Measurements from ENCODE around the gene MICAL3. TPM values are rescaled to one million over a fixed set of nuclear protein-coding genes. Genes with fewer than 3 reads are reported as not detected.

MICAL3 gene
- total and polyA plus RNA-seq, 2 donors, result 31.8 to 42.4 TPM

DNA sequence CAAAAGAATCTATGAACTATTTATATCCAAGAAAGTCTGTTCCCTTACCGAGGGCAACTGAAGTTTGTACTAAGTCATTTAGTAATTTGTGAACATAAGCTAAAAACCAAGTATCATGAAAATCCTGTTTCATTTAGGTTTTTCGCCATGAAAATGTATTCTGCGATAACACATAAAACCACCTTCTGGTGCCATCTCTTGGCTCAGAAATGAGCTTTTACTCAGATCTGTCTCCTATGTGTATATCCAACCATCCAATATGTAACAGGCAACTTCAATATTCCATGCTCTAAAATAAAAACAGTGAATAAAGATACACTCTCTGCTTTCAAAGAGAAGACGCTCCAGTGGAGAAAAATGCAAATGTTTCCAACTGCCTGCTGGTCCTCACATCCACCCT lies 132.0 kb downstream of the MICAL3 start:
- Histone ChIP-seq H3K27ac (ENCODE audit: low read depth) (no peak overlapping the region), H3K4me3 (ENCODE audit: low read depth, low read length) (no peak overlapping the region), H3K4me1 (ENCODE audit: insufficient read depth) (no peaks in the 10 kb centered on the region), H3K36me3 (ENCODE audit: insufficient read depth) (no peaks in the 10 kb centered on the region)
- DNase-seq (ENCODE audit: extremely low spot score), result no peak
- WGBS, result 90% methylated on average over 4 of the region's 4 CpGs

DNA sequence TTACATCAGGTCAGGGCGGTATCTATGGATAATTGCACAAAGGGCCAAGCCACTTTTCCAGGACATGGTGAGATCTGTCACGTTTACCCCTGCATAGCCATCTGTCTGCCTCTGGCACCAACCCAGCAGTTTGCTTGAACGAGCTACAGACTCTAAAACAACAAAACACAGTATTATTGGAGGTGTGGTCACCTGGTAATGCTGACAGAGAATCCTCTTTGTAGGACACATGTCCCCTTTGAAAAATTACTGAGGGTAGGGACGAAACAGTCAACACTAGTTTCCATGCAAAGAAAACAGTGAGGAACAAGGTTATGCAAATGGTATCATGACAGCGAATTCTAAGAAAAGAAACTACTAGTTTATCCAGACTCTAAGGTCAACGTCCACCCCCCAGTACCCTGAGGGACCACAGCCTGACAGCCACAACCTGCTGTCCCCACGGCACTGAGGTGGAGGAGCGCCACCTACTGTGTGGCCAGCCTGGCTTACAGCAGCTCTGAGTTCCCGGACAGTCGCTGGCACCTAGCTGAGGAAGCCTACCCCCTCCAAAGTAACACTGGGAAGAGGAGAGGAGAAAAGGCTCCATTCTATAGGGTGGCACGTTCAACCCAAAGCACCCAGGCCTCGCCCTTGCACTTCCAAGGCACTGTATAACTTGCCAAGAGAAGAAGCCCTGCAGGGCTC lies 132.7 kb downstream of the MICAL3 start:
- Histone ChIP-seq H3K27ac (ENCODE audit: low read depth) (no peak overlapping the region), H3K36me3 (ENCODE audit: insufficient read depth) (no peaks in the 10 kb centered on the region), H3K4me3 (ENCODE audit: low read depth, low read length) (no peak overlapping the region), H3K4me1 (ENCODE audit: insufficient read depth) (no peaks in the 10 kb centered on the region)
- DNase-seq (ENCODE audit: extremely low spot score), result no peak
- 59% methylated on average over 12 of the region's 12 CpGs for WGBS

DNA sequence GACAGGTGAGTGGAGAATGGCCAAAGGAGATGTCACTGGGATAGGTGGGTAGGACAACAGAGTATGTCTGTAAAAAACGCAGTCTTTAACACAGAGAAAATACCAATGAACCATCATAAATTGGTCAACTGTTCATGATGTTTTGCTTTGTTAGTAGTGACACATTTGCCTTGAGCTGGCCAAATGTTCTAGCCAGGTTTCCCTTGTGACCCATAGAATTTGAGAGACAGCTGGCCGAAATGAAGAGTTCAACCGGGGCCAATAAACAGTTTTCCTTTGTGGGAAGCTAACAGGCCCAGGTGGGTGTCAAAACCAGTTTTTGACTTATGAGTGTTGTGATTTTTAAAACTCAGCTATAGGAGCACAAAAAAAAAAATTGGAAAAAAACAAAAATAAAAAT lies 133.5 kb downstream of the MICAL3 start:
- WGBS, result 63% methylated on average over 3 of the region's 3 CpGs
- no peak overlapping the region for H3K27ac ChIP-seq (ENCODE audit: low read depth)
- no peaks in the 10 kb centered on the region for H3K4me1 ChIP-seq (ENCODE audit: insufficient read depth)
- H3K36me3 ChIP-seq (ENCODE audit: insufficient read depth), result no peaks in the 10 kb centered on the region
- no peak overlapping the region for H3K4me3 ChIP-seq (ENCODE audit: low read depth, low read length)
- no peak for DNase-seq (ENCODE audit: extremely low spot score)

DNA sequence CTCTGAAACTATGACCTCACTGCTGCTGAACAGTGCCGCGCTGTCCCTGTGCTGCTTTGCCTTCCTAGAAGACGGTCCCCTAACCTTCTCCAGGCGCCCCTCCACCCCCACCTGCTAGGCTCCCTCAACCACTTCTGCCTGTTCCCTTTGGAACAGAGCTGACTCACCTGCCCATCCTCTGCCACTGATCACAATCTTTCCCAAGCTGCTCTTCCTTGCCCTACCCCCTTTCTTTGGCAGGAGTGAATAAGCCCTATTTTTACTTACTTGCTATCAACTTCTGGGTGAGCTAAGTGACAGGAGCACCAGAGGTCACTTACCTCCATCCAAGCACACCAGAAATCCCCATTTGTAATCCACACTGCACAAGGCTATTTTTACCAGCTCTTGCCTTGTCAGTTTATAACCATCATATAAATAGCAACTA lies 134.1 kb downstream of the MICAL3 start:
- Histone ChIP-seq H3K27ac (ENCODE audit: low read depth) (no peak overlapping the region), H3K4me3 (ENCODE audit: low read depth, low read length) (no peak overlapping the region), H3K4me1 (ENCODE audit: insufficient read depth) (no peaks in the 10 kb centered on the region), H3K36me3 (ENCODE audit: insufficient read depth) (no peaks in the 10 kb centered on the region)
- 83% methylated on average over 4 of the region's 4 CpGs for WGBS
- no peak for DNase-seq (ENCODE audit: extremely low spot score)

DNA sequence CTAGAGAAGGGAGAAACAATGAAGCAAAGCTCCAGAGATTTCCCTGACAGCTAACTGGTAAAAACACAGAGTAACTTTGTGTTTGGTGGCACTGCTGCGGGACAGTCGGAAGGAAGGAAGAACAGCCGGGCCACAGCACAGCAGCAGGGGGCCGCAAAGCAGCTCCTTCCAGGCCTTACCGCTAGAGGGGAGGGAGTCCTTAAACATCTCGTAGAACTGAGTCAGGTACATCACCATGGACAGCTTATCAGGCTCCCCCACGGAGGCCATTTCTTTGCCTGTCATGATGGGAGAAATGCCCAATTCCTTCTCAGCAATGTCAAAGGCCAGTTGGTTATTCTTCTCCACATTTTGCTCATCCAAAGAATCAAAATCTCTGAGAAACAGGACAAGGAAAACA lies 135.5 kb downstream of the MICAL3 start:
- Histone ChIP-seq H3K36me3 (ENCODE audit: insufficient read depth) (no peaks in the 10 kb centered on the region), H3K4me1 (ENCODE audit: insufficient read depth) (no peaks in the 10 kb centered on the region), H3K4me3 (ENCODE audit: low read depth, low read length) (no peak overlapping the region), H3K27ac (ENCODE audit: low read depth) (no peak overlapping the region)
- WGBS, result 51% methylated on average over 7 of the region's 7 CpGs
- no peak for DNase-seq (ENCODE audit: extremely low spot score)

DNA sequence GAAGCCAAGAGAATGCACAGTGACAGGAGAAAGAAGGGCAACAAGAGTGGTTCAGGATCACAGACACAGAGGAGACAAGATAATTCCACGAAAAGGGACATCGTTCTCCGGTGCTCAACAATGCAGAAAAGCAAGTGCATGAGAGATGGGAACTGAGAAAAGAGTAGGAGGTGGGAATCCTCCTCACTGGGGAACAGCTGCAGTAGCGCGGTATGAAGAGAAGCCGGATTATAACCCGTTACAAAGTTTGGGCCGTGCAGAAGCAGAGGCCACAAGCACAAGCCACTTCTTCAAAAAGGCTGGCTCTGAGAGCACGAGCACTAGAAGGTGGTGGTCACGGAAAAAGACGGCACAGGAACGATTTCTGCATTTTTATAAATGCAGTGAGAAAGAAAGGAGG lies 135.9 kb downstream of the MICAL3 start:
- DNase-seq (ENCODE audit: extremely low spot score), result no peak
- H3K4me3 ChIP-seq (ENCODE audit: low read depth, low read length), result no peak overlapping the region
- H3K27ac ChIP-seq (ENCODE audit: low read depth), result no peak overlapping the region
- 84% methylated on average over 12 of the region's 12 CpGs for WGBS
- H3K36me3 ChIP-seq (ENCODE audit: insufficient read depth), result no peaks in the 10 kb centered on the region
- no peaks in the 10 kb centered on the region for H3K4me1 ChIP-seq (ENCODE audit: insufficient read depth)

DNA sequence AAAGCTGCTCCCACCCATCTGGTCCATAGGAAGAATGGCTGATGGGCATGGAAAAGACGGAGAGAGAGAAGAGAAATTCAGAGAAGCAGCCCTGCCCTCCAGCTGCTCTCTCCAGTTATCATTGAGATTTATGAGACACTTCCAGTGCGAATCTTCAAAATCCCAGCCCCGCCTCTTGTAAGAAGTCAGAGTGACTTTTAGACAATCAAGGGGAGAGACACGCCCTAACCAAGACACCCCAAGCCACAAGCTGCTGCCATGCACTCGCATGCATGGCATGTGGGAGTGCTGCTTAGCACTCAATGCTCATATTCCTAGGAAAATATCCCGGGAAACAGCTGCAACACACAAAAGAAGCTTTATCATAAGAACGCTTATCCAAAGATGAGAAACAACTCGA lies 139.5 kb downstream of the MICAL3 start:
- H3K36me3 ChIP-seq (ENCODE audit: insufficient read depth), result no peaks in the 10 kb centered on the region
- 83% methylated on average over 8 of the region's 8 CpGs for WGBS
- DNase-seq (ENCODE audit: extremely low spot score), result no peak
- H3K4me3 ChIP-seq (ENCODE audit: low read depth, low read length), result no peak overlapping the region
- no peak overlapping the region for H3K27ac ChIP-seq (ENCODE audit: low read depth)
- no peaks in the 10 kb centered on the region for H3K4me1 ChIP-seq (ENCODE audit: insufficient read depth)

DNA sequence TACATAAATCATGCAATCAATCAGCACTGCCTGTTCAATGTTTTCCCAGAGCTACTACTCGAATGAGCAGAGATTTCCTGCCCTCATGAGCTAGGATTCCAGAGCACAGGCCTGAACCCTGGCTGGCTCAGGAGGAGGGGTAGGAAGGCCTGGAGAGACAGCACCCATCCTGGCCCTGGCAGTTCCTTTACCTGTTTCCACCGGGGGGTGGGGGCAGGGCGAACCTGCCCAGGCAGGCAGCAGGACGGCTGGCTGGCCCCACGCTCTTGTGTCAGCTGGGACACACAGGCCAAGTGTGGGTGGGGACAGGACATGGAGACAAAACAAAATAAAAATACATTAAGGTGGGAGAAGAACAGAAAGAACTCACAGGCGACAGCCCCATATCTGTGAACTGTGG lies 140.3 kb downstream of the MICAL3 start:
- no peaks in the 10 kb centered on the region for H3K36me3 ChIP-seq (ENCODE audit: insufficient read depth)
- H3K27ac ChIP-seq (ENCODE audit: low read depth), result no peak overlapping the region
- H3K4me1 ChIP-seq (ENCODE audit: insufficient read depth), result no peaks in the 10 kb centered on the region
- DNase-seq (ENCODE audit: extremely low spot score), result no peak
- 68% methylated on average over 6 of the region's 6 CpGs for WGBS
- H3K4me3 ChIP-seq (ENCODE audit: low read depth, low read length), result no peak overlapping the region

DNA sequence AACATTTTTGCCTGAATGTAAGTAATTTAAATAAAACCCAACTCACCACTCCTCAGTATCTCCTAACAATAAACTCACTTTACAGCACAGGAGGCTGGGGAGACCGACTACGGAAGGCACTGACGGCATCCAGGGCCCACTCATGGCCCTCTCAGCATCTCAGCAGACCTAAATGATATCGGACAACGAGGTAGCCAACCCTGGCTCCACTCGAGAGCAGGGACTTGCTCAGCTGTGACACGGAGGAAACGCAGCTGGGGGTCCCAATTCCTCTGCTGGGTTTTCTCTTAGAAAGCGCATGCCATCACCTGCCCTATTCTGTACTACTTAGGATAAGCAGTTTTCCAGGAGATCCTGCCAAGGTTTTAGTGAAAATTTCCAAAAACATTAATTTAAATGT lies 141.0 kb downstream of the MICAL3 start:
- 87% methylated on average over 9 of the region's 9 CpGs for WGBS
- no peak for DNase-seq (ENCODE audit: extremely low spot score)
- Histone ChIP-seq H3K4me3 (ENCODE audit: low read depth, low read length) (no peak overlapping the region), H3K36me3 (ENCODE audit: insufficient read depth) (no peaks in the 10 kb centered on the region), H3K4me1 (ENCODE audit: insufficient read depth) (no peaks in the 10 kb centered on the region), H3K27ac (ENCODE audit: low read depth) (no peak overlapping the region)

DNA sequence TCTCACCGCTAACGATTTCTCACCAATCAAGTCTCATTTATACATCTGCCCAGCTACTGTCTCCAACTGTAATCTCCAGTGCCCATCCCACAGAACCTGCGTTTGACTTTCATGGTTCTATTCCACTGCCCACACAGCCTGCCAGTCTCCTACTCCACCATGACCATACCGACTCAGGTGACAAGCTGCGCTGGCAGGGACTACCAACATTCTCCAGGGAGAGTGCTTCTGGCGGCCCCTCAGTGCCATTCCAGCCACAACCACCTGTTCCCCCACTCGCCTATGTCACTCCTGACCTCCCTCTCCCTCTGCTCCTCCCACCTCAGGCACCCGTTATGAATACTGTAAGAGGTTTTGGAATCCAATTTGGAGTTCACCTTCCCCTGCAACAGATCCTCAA lies 141.6 kb downstream of the MICAL3 start:
- no peak overlapping the region for H3K27ac ChIP-seq (ENCODE audit: low read depth)
- H3K4me1 ChIP-seq (ENCODE audit: insufficient read depth), result no peaks in the 10 kb centered on the region
- H3K36me3 ChIP-seq (ENCODE audit: insufficient read depth), result no peaks in the 10 kb centered on the region
- H3K4me3 ChIP-seq (ENCODE audit: low read depth, low read length), result no peak overlapping the region
- DNase-seq (ENCODE audit: extremely low spot score), result no peak
- 91% methylated on average over 8 of the region's 8 CpGs for WGBS

DNA sequence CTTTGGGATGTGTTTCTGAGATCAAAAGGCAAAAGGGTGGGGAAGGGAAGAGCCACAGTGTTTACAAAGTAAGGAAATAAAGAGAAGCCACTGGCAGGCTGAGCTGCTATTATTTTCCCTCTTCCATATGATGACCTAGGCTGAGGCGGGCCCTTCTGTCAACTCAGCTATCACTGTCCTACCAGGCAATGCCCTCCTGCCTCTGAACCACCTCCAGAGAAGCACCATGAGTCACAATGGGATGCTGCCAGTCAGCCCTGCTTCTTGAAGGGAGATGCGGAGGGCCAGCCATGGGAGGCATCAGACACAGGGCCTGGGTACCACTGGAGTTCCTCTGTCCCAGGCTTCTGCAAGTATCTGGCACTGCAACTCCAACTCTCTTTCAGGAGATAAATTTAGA lies 142.2 kb downstream of the MICAL3 start:
- no peak for DNase-seq (ENCODE audit: extremely low spot score)
- H3K4me3 ChIP-seq (ENCODE audit: low read depth, low read length), result no peak overlapping the region
- WGBS, result 99% methylated on average over 2 of the region's 2 CpGs
- H3K27ac ChIP-seq (ENCODE audit: low read depth), result no peak overlapping the region
- no peaks in the 10 kb centered on the region for H3K36me3 ChIP-seq (ENCODE audit: insufficient read depth)
- H3K4me1 ChIP-seq (ENCODE audit: insufficient read depth), result no peaks in the 10 kb centered on the region

DNA sequence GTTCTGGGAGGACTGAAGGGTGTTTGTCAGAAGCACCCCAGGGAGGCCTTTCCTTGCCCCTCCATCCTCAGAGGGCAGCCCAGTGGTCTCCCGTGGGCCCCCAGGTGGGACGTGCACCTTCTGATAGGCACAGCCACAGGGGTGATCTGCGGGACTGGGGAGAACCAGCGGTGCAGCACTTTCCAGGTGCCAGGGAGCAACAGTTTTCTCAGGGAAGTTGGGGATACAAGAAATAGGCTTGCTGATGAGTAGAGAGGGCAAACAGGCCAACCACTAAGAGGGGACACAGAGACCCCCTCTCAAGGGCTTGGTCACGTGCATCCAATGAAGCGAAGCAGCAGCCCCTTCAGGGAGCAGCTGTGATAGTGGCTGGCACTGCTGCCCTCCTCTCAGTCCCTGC lies 143.0 kb downstream of the MICAL3 start:
- no peak overlapping the region for H3K27ac ChIP-seq (ENCODE audit: low read depth)
- H3K4me3 ChIP-seq (ENCODE audit: low read depth, low read length), result no peak overlapping the region
- no peaks in the 10 kb centered on the region for H3K36me3 ChIP-seq (ENCODE audit: insufficient read depth)
- no peak for DNase-seq (ENCODE audit: extremely low spot score)
- no peaks in the 10 kb centered on the region for H3K4me1 ChIP-seq (ENCODE audit: insufficient read depth)
- 91% methylated on average over 6 of the region's 6 CpGs for WGBS

DNA sequence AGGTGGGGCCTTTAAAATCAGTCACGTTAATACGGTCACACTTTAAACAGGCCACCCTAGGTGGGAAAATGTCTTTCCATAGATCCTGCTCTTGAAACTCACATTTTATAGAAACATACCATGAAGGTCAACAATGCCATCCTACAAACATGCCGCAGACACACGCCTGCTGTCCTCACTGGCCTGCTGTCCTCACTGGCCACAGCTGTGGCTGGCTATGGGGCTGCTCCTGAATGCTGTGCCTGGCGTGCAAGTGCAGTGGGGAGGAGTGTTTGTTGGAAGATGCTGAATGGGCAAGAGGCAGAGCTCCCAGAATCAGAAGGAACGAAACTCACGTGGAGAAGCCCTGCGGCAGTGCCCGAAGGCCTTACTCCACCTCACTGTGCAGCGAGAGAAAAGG lies 143.9 kb downstream of the MICAL3 start:
- H3K4me3 ChIP-seq (ENCODE audit: low read depth, low read length), result no peak overlapping the region
- no peaks in the 10 kb centered on the region for H3K4me1 ChIP-seq (ENCODE audit: insufficient read depth)
- H3K27ac ChIP-seq (ENCODE audit: low read depth), result no peak overlapping the region
- WGBS, result 82% methylated on average over 10 of the region's 10 CpGs
- DNase-seq (ENCODE audit: extremely low spot score), result no peak
- H3K36me3 ChIP-seq (ENCODE audit: insufficient read depth), result no peaks in the 10 kb centered on the region

DNA sequence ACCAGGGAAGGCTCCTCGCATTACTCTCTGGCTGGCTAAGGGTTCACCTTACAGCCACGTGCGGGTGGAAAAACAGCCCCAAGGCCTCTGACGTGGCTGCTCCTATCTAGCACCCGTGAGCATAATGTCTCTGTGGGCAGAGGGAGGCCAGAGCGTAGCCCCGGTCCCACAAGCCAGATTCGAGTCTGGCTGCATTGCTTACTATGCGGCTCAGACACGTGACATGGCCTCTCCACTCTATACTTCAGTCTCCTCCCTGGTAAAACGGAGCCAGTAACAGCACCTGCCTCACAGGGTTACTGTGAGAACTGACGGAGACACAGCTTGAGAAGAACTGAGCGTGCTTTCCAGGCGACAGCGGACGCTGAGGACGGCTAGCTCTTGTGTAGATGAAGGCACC lies 144.3 kb downstream of the MICAL3 start:
- no peak overlapping the region for H3K4me3 ChIP-seq (ENCODE audit: low read depth, low read length)
- DNase-seq (ENCODE audit: extremely low spot score), result no peak
- no peak overlapping the region for H3K27ac ChIP-seq (ENCODE audit: low read depth)
- no peaks in the 10 kb centered on the region for H3K36me3 ChIP-seq (ENCODE audit: insufficient read depth)
- WGBS, result 92% methylated on average over 17 of the region's 17 CpGs
- H3K4me1 ChIP-seq (ENCODE audit: insufficient read depth), result no peaks in the 10 kb centered on the region

DNA sequence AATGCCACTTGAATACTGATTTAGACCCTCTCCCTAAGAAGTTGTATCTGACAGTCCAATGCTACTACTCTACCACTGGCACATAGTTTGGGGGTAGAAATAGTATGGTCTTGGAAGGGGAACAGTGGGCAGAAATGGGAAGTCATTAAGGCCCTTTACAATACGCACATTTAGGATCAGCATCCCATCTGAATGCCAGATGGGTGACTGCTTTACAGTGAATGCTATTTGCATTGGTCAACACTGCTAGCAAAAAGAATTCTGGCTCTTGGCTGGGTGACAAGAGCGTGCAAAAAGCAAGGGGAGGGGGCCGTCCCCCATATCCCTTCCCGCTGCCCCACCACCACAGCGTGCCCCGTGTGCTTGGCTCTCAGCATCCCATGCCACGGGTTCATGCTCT lies 145.4 kb downstream of the MICAL3 start:
- Histone ChIP-seq H3K4me1 (ENCODE audit: insufficient read depth) (no peaks in the 10 kb centered on the region), H3K36me3 (ENCODE audit: insufficient read depth) (no peaks in the 10 kb centered on the region), H3K4me3 (ENCODE audit: low read depth, low read length) (no peak overlapping the region), H3K27ac (ENCODE audit: low read depth) (no peak overlapping the region)
- WGBS, result 65% methylated on average over 7 of the region's 7 CpGs
- no peak for DNase-seq (ENCODE audit: extremely low spot score)

Measured in urinary bladder (tissue), 4 donors.